Thoracic aorta (tissue), 2 donors: Measurements from ENCODE around the gene IRX1. TPM values are rescaled to one million over a fixed set of nuclear protein-coding genes. Genes with fewer than 3 reads are reported as not detected.

ENCODE experiments used
- ATAC-seq: fragments of 150-250 bp; one replicate; pipeline ENCODE4 v1.8.0; 2017; ENCODE audit warnings: low read depth; ENCODE audit not compliant: insufficient number of reproducible peaks, low FRiP score
- DNase-seq: peaks from one replicate; pipeline ENCODE4 v3.0.0-alpha.2; 2020; ENCODE audit warnings: low spot score
- H3K27ac ChIP-seq, 2 donors: fragments of 200-600 bp; sonication (generic); 1 replicate in 1 of 2; 2 replicates in 1 of 2; pipeline ENCODE4 v1.5.1; 2016; ENCODE audit warnings: mild to moderate bottlenecking in 2 of 2, moderate library complexity in 2 of 2
- H3K27me3 ChIP-seq: fragments of 200-600 bp; sonication (generic); replicated peaks from 2 replicates; pipeline ENCODE4 v1.6.0; 2016; ENCODE audit warnings: mild to moderate bottlenecking; ENCODE audit not compliant: insufficient read depth
- H3K36me3 ChIP-seq: fragments of 200-600 bp; sonication (generic); one replicate; pipeline ENCODE4 v1.5.1; 2016
- H3K4me1 ChIP-seq, 2 donors: fragments of 200-600 bp; sonication (generic); 1 replicate in 1 of 2; 2 replicates in 1 of 2; pipeline versions ENCODE4 v1.5.1 to v1.6.0; 2016; ENCODE audit warnings: low read depth in 2 of 2, mild to moderate bottlenecking in 1 of 2; ENCODE audit not compliant: control insufficient read depth in 1 of 2
- H3K4me3 ChIP-seq: fragments of 200-600 bp; sonication (generic); 2 replicates; pipeline ENCODE4 v1.5.1; 2016; ENCODE audit warnings: mild to moderate bottlenecking
- H3K9me3 ChIP-seq: fragments of 200-600 bp; sonication (generic); 2 replicates; pipeline ENCODE4 v1.5.1; 2016
- total RNA-seq, 2 donors: library from RNA; depleted of rRNA; stranded (reverse); fragments of >200 nt; gene quantifications; one replicate each; pipeline versions ENCODE4 v1.1.0 to v1.2.3, GENCODE V29; 2016
- TF ChIP-seq, protein P1 (sequence below): fragments of 200-600 bp; sonication (generic); IDR thresholded peaks from one replicate; pipeline ENCODE4 v1.5.1; 2019; ENCODE audit warnings: antibody characterized with exemption

IRX1 gene
- total RNA-seq, 2 donors from 2014 or later = 5.7 to 11.1 TPM

GRCh38 chr5:3593771-3594509 is 1.7 kb upstream of the IRX1 start:
- Histone ChIP-seq H3K36me3 (no peaks in the 10 kb centered on the region), H3K27ac (peak overlapping the region; percentile 72 to 82), H3K4me1 (peaks cover 0 to 13% of the 10 kb centered on the region in 2 donors), H3K9me3 (no peaks in the 10 kb centered on the region), H3K4me3 (peak overlapping the region; percentile 72), H3K27me3 (no peaks in the 10 kb centered on the region)
- DNase-seq (no peak), ATAC-seq (no peak)
- TF ChIP-seq, protein P1, sequence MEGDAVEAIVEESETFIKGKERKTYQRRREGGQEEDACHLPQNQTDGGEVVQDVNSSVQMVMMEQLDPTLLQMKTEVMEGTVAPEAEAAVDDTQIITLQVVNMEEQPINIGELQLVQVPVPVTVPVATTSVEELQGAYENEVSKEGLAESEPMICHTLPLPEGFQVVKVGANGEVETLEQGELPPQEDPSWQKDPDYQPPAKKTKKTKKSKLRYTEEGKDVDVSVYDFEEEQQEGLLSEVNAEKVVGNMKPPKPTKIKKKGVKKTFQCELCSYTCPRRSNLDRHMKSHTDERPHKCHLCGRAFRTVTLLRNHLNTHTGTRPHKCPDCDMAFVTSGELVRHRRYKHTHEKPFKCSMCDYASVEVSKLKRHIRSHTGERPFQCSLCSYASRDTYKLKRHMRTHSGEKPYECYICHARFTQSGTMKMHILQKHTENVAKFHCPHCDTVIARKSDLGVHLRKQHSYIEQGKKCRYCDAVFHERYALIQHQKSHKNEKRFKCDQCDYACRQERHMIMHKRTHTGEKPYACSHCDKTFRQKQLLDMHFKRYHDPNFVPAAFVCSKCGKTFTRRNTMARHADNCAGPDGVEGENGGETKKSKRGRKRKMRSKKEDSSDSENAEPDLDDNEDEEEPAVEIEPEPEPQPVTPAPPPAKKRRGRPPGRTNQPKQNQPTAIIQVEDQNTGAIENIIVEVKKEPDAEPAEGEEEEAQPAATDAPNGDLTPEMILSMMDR = no peak

DNA sequence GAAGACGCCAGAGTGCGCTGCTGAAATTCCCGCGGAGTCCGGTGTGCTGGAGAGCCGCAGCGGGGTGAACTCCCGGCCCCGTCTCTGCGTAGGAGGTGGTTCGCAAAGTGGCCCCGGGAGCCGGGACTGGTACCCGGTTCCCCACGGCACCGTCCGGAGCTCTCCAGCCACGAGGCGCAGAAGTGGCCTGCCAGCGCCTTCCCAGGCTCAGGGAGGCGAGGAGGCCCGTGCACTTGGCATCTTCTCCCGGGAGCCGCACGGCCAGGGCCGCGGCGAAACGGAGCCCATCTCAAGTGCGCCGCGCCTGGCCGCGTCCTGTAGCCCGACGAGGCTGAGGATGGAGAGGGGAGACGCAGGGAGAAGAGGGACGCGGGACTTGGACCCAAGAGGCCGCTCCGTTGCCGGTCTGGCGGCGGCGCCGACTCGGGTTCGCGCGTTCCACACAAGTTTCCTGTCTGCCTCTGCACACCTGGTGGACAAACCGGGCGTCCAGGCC is 1.1 kb upstream of the IRX1 start:
- DNase-seq = no peak
- Histone ChIP-seq H3K4me3 (peak overlapping the region; percentile 72), H3K27me3 (no peaks in the 10 kb centered on the region), H3K9me3 (no peaks in the 10 kb centered on the region), H3K4me1 (peaks cover 0 to 13% of the 10 kb centered on the region in 2 donors), H3K36me3 (no peaks in the 10 kb centered on the region), H3K27ac (peak overlapping the region; percentile 72 to 82)
- TF ChIP-seq, protein P1 = no peak
- ATAC-seq = no peak

GRCh38 chr5:3596261-3596825 is 711 bp downstream of the IRX1 start:
- Histone ChIP-seq H3K4me3 (peak overlapping the region; percentile 72), H3K27ac (peak overlapping the region; percentile 61 to 74), H3K36me3 (no peaks in the 10 kb centered on the region), H3K4me1 (peaks cover 0 to 9% of the 10 kb centered on the region in 2 donors), H3K27me3 (no peaks in the 10 kb centered on the region), H3K9me3 (no peaks in the 10 kb centered on the region)
- TF ChIP-seq, protein P1 = no peak
- DNase-seq (no peak), ATAC-seq (no peak)

GRCh38 chr5:3596857-3597166 is 1.2 kb downstream of the IRX1 start:
- Histone ChIP-seq H3K9me3 (no peaks in the 10 kb centered on the region), H3K4me3 (peak overlapping the region; percentile 72), H3K36me3 (no peaks in the 10 kb centered on the region), H3K4me1 (peaks cover 0 to 8% of the 10 kb centered on the region in 2 donors), H3K27me3 (no peaks in the 10 kb centered on the region), H3K27ac (peak overlapping the region; percentile 61 to 74)
- TF ChIP-seq, protein P1 = no peak
- no peak for ATAC-seq
- no peak for DNase-seq

- Histone ChIP-seq H3K27ac (peak overlapping the region in 1 of 2 donors; percentile 74), H3K4me1 (peaks cover 0 to 8% of the 10 kb centered on the region in 2 donors), H3K9me3 (no peaks in the 10 kb centered on the region), H3K27me3 (no peaks in the 10 kb centered on the region), H3K36me3 (no peaks in the 10 kb centered on the region), H3K4me3 (peak overlapping the region; percentile 72)
- TF ChIP-seq, protein P1 = no peak
- no peak for ATAC-seq
- DNase-seq = no peak
Measured at GRCh38 chr5:3597167-3598007, 1.8 kb downstream of the IRX1 start.
